ENCODE results near the gene MARCHF5. TPM values are rescaled to one million over a fixed set of nuclear protein-coding genes. Genes with fewer than 3 reads are reported as not detected.

MARCHF5 gene
- polyA plus RNA-seq, 1 donor (not counting 4 experiments of a cell fraction or from before 2014, with no cell fraction given), result 54.1 TPM

- no peaks in the 10 kb centered on the region for H3K27me3 ChIP-seq (ENCODE audit: control insufficient read depth, extremely low read depth, insufficient read depth, low read length)
- no peak for DNase-seq (ENCODE audit: low read depth, low spot score)
- H3K27ac ChIP-seq (ENCODE audit: control insufficient read depth, insufficient read depth, low read length), result no peak overlapping the region
- H3K9me3 ChIP-seq (ENCODE audit: control insufficient read depth, low read depth, low read length), result no peaks in the 10 kb centered on the region
- H3K79me2 ChIP-seq (ENCODE audit: control insufficient read depth, insufficient read depth, low read length), result no peaks in the 10 kb centered on the region
- H3K4me3 ChIP-seq (ENCODE audit: control insufficient read depth in 2 of 3, extremely low read depth in 1 of 3, insufficient read depth in 2 of 3, low read depth in 1 of 3, low read length in 3 of 3), result no peak overlapping the region
- dilution Hi-C loops (cut with MboI; ENCODE audit: extremely low pct_ligation_motif_present, low sequenced_read_pairs), result no loop called here
- TF ChIP-seq EZH2 (IDR thresholded peaks at IDR 0.05; ENCODE audit: low read length) (no peak), CTCF (optimal IDR thresholded peaks at IDR 0.05 in 1 of 3, IDR thresholded peaks at IDR 0.05 in 1 of 3, conservative IDR thresholded peaks at IDR 0.05 in 1 of 3; ENCODE audit: extremely low read depth in 1 of 3, insufficient read depth in 2 of 3, low read length in 3 of 3) (no peak)
- no peaks in the 10 kb centered on the region for H3K36me3 ChIP-seq (ENCODE audit: control insufficient read depth in 2 of 2, extremely low read depth in 1 of 2, insufficient read depth in 2 of 2, low read length in 2 of 2)
- no peak for FAIRE-seq
- no peak overlapping the region for H2AFZ ChIP-seq (ENCODE audit: control insufficient read depth, low read length)
- H3K9me1 ChIP-seq (ENCODE audit: control insufficient read depth, extremely low read depth, insufficient read depth, low read length), result no peaks in the 10 kb centered on the region
- no peak overlapping the region for H3K4me2 ChIP-seq (ENCODE audit: control insufficient read depth, extremely low read depth, insufficient read depth, low read depth, low read length)
- no peak overlapping the region for H3K9ac ChIP-seq (ENCODE audit: control insufficient read depth, extremely low read depth, insufficient read depth, low read length)
- no peaks in the 10 kb centered on the region for H4K20me1 ChIP-seq (ENCODE audit: control insufficient read depth, extremely low read depth, insufficient read depth, low read length)
- H3K4me1 ChIP-seq (ENCODE audit: control insufficient read depth, extremely low read depth, insufficient read depth, low read length), result no peaks in the 10 kb centered on the region
Measured at GRCh38 chr10:92268748-92269147, 22.2 kb upstream of the MARCHF5 start.

GRCh38 chr10:92274071-92274470 is 16.9 kb upstream of the MARCHF5 start:
- Histone ChIP-seq H3K79me2 (ENCODE audit: control insufficient read depth, insufficient read depth, low read length) (no peaks in the 10 kb centered on the region), H4K20me1 (ENCODE audit: control insufficient read depth, extremely low read depth, insufficient read depth, low read length) (no peaks in the 10 kb centered on the region), H3K27ac (ENCODE audit: control insufficient read depth, insufficient read depth, low read length) (no peak overlapping the region), H3K9ac (ENCODE audit: control insufficient read depth, extremely low read depth, insufficient read depth, low read length) (no peak overlapping the region), H3K9me1 (ENCODE audit: control insufficient read depth, extremely low read depth, insufficient read depth, low read length) (no peaks in the 10 kb centered on the region), H3K4me3 (ENCODE audit: control insufficient read depth in 2 of 3, extremely low read depth in 1 of 3, insufficient read depth in 2 of 3, low read depth in 1 of 3, low read length in 3 of 3) (no peak overlapping the region), H3K36me3 (ENCODE audit: control insufficient read depth in 2 of 2, extremely low read depth in 1 of 2, insufficient read depth in 2 of 2, low read length in 2 of 2) (no peaks in the 10 kb centered on the region), H3K4me2 (ENCODE audit: control insufficient read depth, extremely low read depth, insufficient read depth, low read depth, low read length) (no peak overlapping the region), H3K27me3 (ENCODE audit: control insufficient read depth, extremely low read depth, insufficient read depth, low read length) (no peaks in the 10 kb centered on the region), H3K9me3 (ENCODE audit: control insufficient read depth, low read depth, low read length) (no peaks in the 10 kb centered on the region), H2AFZ (ENCODE audit: control insufficient read depth, low read length) (no peak overlapping the region), H3K4me1 (ENCODE audit: control insufficient read depth, extremely low read depth, insufficient read depth, low read length) (no peaks in the 10 kb centered on the region)
- FAIRE-seq (no peak), DNase-seq (ENCODE audit: low read depth, low spot score) (no peak)
- dilution Hi-C loops (cut with MboI; ENCODE audit: extremely low pct_ligation_motif_present, low sequenced_read_pairs), result no loop called here
- TF ChIP-seq CTCF (optimal IDR thresholded peaks at IDR 0.05 in 1 of 3, IDR thresholded peaks at IDR 0.05 in 1 of 3, conservative IDR thresholded peaks at IDR 0.05 in 1 of 3; ENCODE audit: extremely low read depth in 1 of 3, insufficient read depth in 2 of 3, low read length in 3 of 3), result no peak
- TF ChIP-seq EZH2 (IDR thresholded peaks at IDR 0.05; ENCODE audit: low read length), result no peak

Data from keratinocyte (primary cell).